ENCODE results near the gene ANKRD9. TPM values are rescaled to one million over a fixed set of nuclear protein-coding genes. Genes with fewer than 3 reads are reported as not detected.
"Not testable (repeated sequence)": the region's sequence is repeated elsewhere in the genome, so short reads cannot be mapped to it uniquely, and the experiment has no call there.

The ANKRD9 gene
- total RNA-seq, 2 experiments from 2014 or later = 15.0 to 16.9 TPM

- H3K4me3 Mint-ChIP-seq = peak overlapping the region; percentile 67
These were observed 45.5 kb upstream of the ANKRD9 start for GRCh38 chr14:102554821-102555819.

GRCh38 chr14:102551995-102552705, 42.6 kb upstream of the ANKRD9 start:
- H3K27me3 Mint-ChIP-seq = peaks cover 4% of the 10 kb centered on the region
- no peaks in the 10 kb centered on the region for H3K9me3 Mint-ChIP-seq
- TF ChIP-seq, protein P1, sequence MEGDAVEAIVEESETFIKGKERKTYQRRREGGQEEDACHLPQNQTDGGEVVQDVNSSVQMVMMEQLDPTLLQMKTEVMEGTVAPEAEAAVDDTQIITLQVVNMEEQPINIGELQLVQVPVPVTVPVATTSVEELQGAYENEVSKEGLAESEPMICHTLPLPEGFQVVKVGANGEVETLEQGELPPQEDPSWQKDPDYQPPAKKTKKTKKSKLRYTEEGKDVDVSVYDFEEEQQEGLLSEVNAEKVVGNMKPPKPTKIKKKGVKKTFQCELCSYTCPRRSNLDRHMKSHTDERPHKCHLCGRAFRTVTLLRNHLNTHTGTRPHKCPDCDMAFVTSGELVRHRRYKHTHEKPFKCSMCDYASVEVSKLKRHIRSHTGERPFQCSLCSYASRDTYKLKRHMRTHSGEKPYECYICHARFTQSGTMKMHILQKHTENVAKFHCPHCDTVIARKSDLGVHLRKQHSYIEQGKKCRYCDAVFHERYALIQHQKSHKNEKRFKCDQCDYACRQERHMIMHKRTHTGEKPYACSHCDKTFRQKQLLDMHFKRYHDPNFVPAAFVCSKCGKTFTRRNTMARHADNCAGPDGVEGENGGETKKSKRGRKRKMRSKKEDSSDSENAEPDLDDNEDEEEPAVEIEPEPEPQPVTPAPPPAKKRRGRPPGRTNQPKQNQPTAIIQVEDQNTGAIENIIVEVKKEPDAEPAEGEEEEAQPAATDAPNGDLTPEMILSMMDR (IDR thresholded peaks at IDR 0.05) = no peak
- ChIA-PET POLR2A (no interaction called here), CTCF (no interaction called here)
- no peak overlapping the region for H3K4me3 Mint-ChIP-seq
- ATAC-seq (peak; percentile 60), DNase-seq (peak; percentile 71)
- intact Hi-C loops (cut with micrococcal nuclease) = no loop called here
- peaks cover 2% of the 10 kb centered on the region for H3K4me1 Mint-ChIP-seq (ENCODE audit: low read depth)
- no peak overlapping the region for H3K27ac Mint-ChIP-seq
- H3K36me3 Mint-ChIP-seq (ENCODE audit: low read depth) = no peaks in the 10 kb centered on the region

More at GRCh38 chr14:102554821-102555819, 45.5 kb upstream of the ANKRD9 start:
- ChIA-PET POLR2A (interaction anchor here (0.7 to 1.0 kb wide), 2 partner anchors 20 to 36 kb away, joined by 3 read pairs; no protein-coding TSS in a partner anchor), CTCF (interaction anchor here (2.8 kb wide), 1 partner anchor 40 kb away, joined by 9 read pairs; no protein-coding TSS in a partner anchor)
- Mint-ChIP-seq H3K27ac (peak overlapping the region; percentile 67), H3K27me3 (no peaks in the 10 kb centered on the region), H3K4me1 (ENCODE audit: low read depth) (peaks cover 2% of the 10 kb centered on the region), H3K36me3 (ENCODE audit: low read depth) (no peaks in the 10 kb centered on the region), H3K9me3 (no peaks in the 10 kb centered on the region)
- intact Hi-C loops (cut with micrococcal nuclease) = no loop called here
- TF ChIP-seq, protein P1 (IDR thresholded peaks at IDR 0.05) = no peak
- ATAC-seq (peak; percentile 88), DNase-seq (peak; percentile 65)

DNA sequence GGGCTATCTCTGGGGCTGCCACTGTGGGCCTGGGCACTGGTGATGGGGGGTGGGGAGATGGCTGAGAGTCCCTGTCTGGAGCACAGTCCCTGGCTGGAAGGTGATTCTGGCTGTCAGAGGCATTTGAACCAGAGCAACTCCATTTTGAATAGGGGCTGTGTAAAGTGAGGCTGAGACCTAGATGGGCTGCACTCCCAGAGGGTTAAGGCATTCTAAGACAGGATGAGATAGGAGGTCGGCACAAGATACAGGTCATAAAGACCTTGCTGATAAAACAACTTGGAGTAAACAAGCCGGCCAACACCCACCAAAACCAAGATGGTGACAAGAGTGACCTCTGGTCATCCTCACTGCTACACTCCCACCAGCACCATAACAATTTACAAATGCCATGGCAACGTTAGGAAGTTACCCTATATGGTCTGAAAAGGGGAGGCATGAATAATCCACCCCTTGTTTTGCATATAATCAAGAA, 41.4 kb upstream of the ANKRD9 start:
- ATAC-seq; H3K4me1 Mint-ChIP-seq (ENCODE audit: low read depth); H3K27me3 Mint-ChIP-seq; H3K27ac Mint-ChIP-seq; H3K4me3 Mint-ChIP-seq; DNase-seq; H3K36me3 Mint-ChIP-seq (ENCODE audit: low read depth); H3K9me3 Mint-ChIP-seq; intact Hi-C loops (cut with micrococcal nuclease); POLR2A ChIA-PET; CTCF ChIA-PET: not testable (repeated sequence)

GRCh38 chr14:102548616-102549240, 39.2 kb upstream of the ANKRD9 start:
- Mint-ChIP-seq H3K4me1 (ENCODE audit: low read depth) (peaks cover 2% of the 10 kb centered on the region), H3K9me3 (no peaks in the 10 kb centered on the region), H3K27me3 (peaks cover 23% of the 10 kb centered on the region), H3K4me3 (no peak overlapping the region), H3K36me3 (ENCODE audit: low read depth) (no peaks in the 10 kb centered on the region), H3K27ac (no peak overlapping the region)
- ATAC-seq (no peak), DNase-seq (no peak)
- intact Hi-C loops (cut with micrococcal nuclease) = no loop called here
- TF ChIP-seq, protein P1 (IDR thresholded peaks at IDR 0.05) = no peak
- ChIA-PET CTCF (interaction anchor here (0.7 to 1.2 kb wide), 2 partner anchors 24 to 1851 kb away, joined by 3 read pairs; no protein-coding TSS in a partner anchor), POLR2A (interaction anchor here (0.7 kb wide), 1 partner anchor 79 kb away, joined by 3 read pairs; no protein-coding TSS in a partner anchor)

Data from activated CD8-positive, alpha-beta T cell treated with anti-CD3 and anti-CD28 coated beads for 36 hours (primary cell).